ENCODE results near the gene DMRTB1.

The DMRTB1 gene

GRCh38 chr1:53511323-53511932, 52.2 kb downstream of the DMRTB1 start:
- DNase-seq, result no peak

GRCh38 chr1:53511933-53512806, 53.0 kb downstream of the DMRTB1 start:
- DNase-seq, result no peak

GRCh38 chr1:53512807-53513755, 53.9 kb downstream of the DMRTB1 start:
- no peak for DNase-seq

- no peak for DNase-seq
Observed at GRCh38 chr1:53513846-53514245, 54.6 kb downstream of the DMRTB1 start.

- DNase-seq, result no peak
Observed at GRCh38 chr1:53514436-53514835, 55.2 kb downstream of the DMRTB1 start.

GRCh38 chr1:53516181-53516580, 57.0 kb downstream of the DMRTB1 start:
- no peak for DNase-seq
